Measurements from ENCODE around the gene MTHFD2L.
"Not testable (repeated sequence)": the region's sequence is repeated elsewhere in the genome, so short reads cannot be mapped to it uniquely, and the experiment has no call there.

The MTHFD2L gene

DNA sequence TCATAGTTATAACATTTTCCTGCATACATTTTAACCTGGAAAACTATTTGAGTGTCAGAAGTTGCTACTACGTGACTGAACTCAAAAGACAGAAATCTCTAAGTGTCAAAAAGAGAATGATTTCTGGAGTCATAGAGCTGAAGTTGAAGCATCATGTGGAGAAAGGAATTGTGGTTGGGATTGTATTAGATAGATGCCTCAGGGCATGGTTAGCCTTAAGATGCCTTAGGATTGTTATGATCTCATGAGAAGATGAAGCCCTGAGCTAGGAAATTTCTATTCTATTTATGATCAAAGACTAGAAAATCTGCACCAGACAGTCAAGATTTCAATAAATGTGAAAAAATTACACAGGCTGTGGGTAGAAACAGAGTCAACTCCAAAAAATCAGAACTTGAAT, 170.6 kb downstream of the MTHFD2L start:
- in situ Hi-C loops (cut with MboI; ENCODE audit: low sequenced_read_pairs), result no loop called here

DNA sequence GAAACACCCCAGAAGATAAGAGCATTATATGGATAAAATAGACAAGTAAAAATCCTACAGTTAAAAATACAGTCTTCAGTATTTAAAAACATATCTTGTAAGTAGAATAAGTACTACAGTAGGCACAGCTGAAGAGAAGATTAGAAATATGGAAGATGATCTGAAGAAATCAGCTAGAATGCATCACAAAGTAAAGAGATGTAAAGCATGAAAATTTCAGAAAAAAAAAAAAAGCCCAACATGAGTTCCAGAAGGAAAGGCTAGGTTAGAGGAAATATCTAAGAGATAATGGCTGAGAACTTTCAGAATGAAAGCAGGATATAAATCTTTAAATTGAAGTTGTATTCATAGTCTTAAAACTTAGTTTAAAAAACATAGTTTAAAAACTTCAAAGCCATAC, 171.4 kb downstream of the MTHFD2L start:
- in situ Hi-C loops (cut with MboI; ENCODE audit: low sequenced_read_pairs), result no loop called here

DNA sequence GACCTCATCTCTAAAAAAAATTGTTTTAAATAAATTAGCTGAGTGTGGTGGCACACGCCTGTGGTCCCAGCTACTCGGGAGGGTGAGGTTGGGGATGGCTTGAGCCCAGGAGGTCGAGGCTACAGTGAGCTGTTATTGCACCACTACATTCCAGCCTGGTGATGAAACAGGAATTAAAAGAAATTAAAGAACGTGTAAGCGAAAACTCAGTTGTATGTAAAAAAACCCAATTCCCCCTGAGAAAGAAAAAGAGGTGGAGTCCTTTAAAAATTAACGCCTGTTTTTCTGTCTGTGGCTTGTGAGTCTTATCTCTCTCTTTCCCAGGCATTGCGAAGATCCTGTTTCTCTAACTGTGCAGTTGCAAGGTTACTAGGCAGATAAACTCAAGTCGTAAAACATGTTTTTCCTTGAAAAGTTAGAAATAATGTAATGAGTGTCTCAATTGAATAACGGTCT, 172.4 kb downstream of the MTHFD2L start:
- in situ Hi-C loops (cut with MboI; ENCODE audit: low sequenced_read_pairs), result no loop called here

DNA sequence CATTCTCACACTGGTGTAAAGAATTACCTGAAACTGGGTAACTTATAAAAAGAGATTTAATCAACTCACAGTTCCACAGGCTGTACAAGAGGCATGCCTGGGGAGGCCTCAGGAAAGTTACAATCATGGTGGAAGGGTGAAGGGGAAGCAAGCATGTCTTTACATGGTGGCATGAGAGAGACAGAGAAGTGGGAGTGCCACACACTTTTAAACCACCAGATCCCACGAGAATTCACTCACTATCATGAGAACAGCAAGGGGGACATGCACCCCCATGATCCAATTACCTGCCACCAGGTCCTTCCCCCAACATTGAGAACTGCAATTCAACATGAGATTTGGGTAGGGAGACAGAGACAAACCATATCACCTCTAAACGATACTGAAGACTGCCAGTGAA, 173.3 kb downstream of the MTHFD2L start:
- in situ Hi-C loops (cut with MboI; ENCODE audit: low sequenced_read_pairs), result no loop called here

DNA sequence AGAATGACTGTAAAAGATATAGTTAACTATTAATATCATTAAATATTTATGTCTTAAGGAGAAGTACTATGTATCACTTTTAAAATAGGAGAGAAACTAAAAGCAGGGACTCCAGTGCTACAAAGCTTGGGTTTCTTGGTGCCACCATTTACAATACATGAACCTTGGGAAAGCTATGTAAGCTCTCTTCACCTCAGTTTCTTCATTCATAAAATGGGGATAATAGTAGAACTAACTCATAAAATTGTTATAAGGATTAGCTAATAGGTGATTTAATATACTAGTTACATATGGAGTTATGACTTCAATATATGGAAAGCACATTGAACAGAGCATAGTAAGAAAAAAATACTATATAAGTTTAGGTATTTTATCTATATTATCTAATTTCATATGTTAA, 174.0 kb downstream of the MTHFD2L start:
- in situ Hi-C loops (cut with MboI; ENCODE audit: low sequenced_read_pairs), result no loop called here

- in situ Hi-C loops (cut with MboI; ENCODE audit: low sequenced_read_pairs), result no loop called here
These were observed 176.7 kb downstream of the MTHFD2L start for GRCh38 chr4:74334636-74335035.

DNA sequence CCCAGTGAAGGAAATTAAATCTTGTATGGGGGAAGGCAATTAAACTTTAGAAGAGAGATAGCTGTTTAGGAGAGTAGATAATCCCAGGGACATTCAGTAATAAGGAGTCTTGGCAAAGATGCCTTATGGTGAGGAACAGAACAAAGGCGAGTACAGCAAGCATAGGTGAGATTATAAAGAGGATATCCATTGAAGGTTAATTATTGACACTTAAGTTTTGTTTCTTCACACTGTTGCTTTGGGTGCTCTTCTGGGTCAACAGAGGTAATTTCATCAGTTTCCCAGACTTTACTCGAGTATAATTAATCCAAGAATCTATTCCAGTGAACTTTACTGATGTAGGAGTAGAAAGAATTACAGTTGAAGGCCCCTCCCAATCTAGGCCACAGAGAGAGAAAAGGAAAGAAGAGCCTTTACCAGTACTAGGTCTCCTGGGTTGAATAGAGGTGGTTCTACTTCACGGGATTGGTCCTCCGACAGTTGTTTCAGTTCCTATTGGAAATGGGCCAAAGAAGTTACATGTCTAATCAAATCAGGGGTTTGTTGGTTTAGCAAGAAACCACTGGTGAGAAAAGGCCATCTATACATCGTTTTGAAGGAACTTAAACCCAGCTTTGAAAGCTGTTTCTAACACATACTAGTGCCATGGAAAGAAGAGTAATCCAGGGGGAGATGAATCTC, 177.6 kb downstream of the MTHFD2L start:
- in situ Hi-C loops (cut with MboI; ENCODE audit: low sequenced_read_pairs), result no loop called here

- in situ Hi-C loops (cut with MboI; ENCODE audit: low sequenced_read_pairs), result no loop called here
These were observed 180.9 kb downstream of the MTHFD2L start for GRCh38 chr4:74338792-74339333.

GRCh38 chr4:74339501-74339900, 181.6 kb downstream of the MTHFD2L start:
- in situ Hi-C loops (cut with MboI; ENCODE audit: low sequenced_read_pairs), result no loop called here

- in situ Hi-C loops (cut with MboI; ENCODE audit: low sequenced_read_pairs), result not testable (repeated sequence)
These were observed 182.5 kb downstream of the MTHFD2L start for GRCh38 chr4:74340421-74340820.

DNA sequence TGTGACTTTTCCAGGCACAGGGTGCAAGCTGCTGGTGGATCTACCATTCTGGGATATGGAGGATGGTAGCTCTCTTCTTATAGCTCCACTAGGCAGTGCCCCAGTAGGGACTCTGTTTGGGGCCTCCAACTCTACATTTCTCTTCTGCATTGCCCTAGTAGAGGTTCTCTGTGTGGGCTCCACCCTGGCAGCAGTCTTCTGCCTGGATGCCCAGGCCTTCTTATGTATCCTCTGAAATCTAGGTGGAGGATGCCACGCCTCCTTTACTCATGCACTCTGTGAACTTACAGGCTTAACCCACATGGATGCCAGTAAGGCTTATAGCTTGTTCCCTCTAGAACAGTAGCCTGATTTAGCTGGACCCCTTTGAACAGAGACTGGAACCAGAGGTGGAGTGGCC, 186.1 kb downstream of the MTHFD2L start:
- in situ Hi-C loops (cut with MboI; ENCODE audit: low sequenced_read_pairs), result no loop called here

Data from hTERT RPE-1 (cell line).